Choroid plexus epithelial cell (primary cell): ENCODE results near the gene MAP3K7CL.
A peak's percentile ranks its signal among the peaks of the same experiment; 100 is the strongest.

Source experiments
- DNase-seq: peaks from one replicate; pipeline ENCODE4 v3.0.0-alpha.2; 2010; ENCODE audit warnings: low read depth
- H3K4me3 ChIP-seq: 2 replicates; pipeline ENCODE4 v1.5.1; 2011; ENCODE audit warnings: low read depth, mild to moderate bottlenecking, control low read depth, low read length, moderate library complexity
- CTCF ChIP-seq: conservative IDR thresholded peaks from 2 replicates; pipeline ENCODE4 v1.5.1; 2011; ENCODE audit warnings: low read depth, mild to moderate bottlenecking, control low read depth, inconsistent platforms, low read length, moderate library complexity

The MAP3K7CL gene

GRCh38 chr21:29219165-29219770 is 88.8 kb downstream of the MAP3K7CL start:
- H3K4me3 ChIP-seq = no peak overlapping the region
- no peak for TF ChIP-seq CTCF
- peak; percentile 65 for DNase-seq

GRCh38 chr21:29221253-29221744 is 90.9 kb downstream of the MAP3K7CL start:
- no peak for TF ChIP-seq CTCF
- no peak overlapping the region for H3K4me3 ChIP-seq
- peak; percentile 93 for DNase-seq

- H3K4me3 ChIP-seq = no peak overlapping the region
- DNase-seq = no peak
- TF ChIP-seq CTCF = no peak
These were observed 93.6 kb downstream of the MAP3K7CL start for GRCh38 chr21:29224006-29224405.
